ENCODE measurements around the gene EGLN2.
"Not testable (repeated sequence)": the region's sequence is repeated elsewhere in the genome, so short reads cannot be mapped to it uniquely, and the experiment has no call there.

The EGLN2 gene

DNA sequence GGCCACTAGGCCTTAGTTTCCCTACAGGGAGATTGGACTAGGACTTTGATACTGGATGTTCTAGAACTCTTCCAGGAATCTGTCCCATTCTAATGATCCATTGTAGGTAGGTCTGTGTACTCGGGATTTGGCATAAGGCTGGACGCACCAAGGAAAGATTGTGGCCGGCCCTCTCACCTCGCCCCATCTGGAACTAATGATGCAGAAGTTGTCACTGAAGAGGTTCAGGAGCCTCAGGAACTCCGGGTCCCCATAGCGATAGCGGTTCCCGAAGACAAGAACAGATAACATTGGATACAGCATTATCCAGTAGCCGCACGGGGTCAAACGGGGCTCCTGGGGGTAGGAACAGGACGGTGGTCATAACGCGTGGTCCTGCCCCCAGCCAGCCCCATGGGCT is 11.2 kb downstream of the EGLN2 start:
- DNase-seq (ENCODE audit: low read depth, low spot score): no peak
- TF ChIP-seq, protein P1, sequence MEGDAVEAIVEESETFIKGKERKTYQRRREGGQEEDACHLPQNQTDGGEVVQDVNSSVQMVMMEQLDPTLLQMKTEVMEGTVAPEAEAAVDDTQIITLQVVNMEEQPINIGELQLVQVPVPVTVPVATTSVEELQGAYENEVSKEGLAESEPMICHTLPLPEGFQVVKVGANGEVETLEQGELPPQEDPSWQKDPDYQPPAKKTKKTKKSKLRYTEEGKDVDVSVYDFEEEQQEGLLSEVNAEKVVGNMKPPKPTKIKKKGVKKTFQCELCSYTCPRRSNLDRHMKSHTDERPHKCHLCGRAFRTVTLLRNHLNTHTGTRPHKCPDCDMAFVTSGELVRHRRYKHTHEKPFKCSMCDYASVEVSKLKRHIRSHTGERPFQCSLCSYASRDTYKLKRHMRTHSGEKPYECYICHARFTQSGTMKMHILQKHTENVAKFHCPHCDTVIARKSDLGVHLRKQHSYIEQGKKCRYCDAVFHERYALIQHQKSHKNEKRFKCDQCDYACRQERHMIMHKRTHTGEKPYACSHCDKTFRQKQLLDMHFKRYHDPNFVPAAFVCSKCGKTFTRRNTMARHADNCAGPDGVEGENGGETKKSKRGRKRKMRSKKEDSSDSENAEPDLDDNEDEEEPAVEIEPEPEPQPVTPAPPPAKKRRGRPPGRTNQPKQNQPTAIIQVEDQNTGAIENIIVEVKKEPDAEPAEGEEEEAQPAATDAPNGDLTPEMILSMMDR (IDR thresholded peaks at IDR 0.05; ENCODE audit: low read depth, low read length): no peak
- no peak overlapping the region for H3K4me3 ChIP-seq (ENCODE audit: low read depth, low read length)
- in situ Hi-C loops (cut with HindIII; ENCODE audit: low sequenced_read_pairs): no loop called here

DNA sequence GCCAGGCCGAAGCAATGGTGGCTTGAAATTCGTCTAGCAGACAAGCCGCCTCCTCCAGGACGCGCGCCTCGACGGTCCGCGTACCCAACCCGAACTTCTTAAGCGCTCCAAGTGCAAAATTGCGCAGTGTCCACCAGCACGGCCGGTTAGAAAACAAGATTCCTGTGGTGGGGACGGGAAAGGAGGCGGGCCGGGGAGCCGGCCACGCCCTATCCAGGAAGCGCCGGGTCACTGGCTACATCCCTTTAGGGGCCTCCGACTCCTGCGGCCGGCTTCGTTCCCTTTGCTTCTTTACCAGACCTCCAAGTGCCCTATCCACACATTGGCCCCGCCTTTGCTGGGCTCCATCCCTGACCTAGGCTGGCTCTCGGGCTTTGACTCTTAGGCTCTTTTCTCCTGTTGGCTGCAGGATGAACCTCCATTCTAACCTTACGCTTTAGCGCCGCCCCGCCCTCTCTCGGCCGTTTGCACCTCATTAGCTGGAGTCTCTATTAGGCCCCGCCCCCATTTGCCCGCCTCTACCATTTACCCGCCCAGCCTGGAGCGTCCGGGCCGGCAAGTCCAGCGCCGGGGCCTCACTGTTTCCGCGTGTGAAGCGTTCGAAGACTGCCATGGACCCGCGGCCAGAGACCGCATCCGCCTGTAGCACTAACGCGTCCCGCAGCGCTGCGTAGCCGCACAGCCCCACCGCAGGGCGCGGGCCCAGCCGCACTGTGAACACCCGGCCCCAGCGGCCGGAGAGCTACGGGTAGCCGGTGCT is 11.8 kb downstream of the EGLN2 start:
- DNase-seq (ENCODE audit: low read depth, low spot score): peak; percentile 78
- in situ Hi-C loops (cut with HindIII; ENCODE audit: low sequenced_read_pairs): not testable (repeated sequence)
- H3K4me3 ChIP-seq (ENCODE audit: low read depth, low read length): peak overlapping the region; percentile 34

DNA sequence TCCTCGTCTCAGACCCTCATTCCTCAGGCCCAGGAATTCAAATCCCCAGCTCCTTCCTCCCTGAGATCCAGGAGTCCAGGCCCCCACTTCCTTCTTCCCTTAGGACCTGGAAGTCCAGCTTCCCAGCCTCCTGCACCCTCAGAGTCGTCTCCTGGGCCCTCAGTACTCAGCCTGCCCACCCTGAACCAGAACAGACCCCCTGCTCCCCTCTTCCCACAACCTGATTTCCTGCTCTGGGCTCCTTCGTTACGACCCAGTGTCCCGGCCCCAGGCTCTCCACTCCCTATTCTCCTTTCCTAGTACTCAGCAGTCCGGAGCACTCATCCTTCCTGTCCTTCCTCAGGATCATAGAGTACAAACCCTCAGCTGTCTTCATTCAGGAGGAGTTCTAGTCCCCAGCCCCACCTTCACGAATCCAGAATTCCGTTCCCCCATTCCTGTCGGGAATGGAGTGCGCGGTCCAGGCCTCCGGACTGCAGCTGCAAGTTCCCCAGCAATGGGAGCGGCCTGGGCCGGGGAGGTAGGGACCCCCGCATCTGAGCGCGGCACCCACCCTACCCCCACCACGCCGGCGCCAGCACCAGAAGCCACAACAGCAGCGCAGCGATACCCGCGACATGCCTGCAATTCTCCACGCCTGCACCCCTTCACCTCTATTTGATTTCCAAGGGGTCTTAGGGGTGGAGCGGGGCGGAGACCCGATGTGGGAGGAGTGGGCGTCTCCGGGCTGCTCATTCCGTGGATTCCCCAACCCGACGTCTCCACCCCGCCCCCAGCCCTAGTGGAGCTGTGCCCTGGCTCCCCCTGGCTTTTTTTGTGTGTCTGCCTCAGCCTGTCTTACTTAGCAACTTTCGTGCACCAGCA is 12.7 kb downstream of the EGLN2 start:
- in situ Hi-C loops (cut with HindIII; ENCODE audit: low sequenced_read_pairs): no loop called here
- no peak overlapping the region for H3K4me3 ChIP-seq (ENCODE audit: low read depth, low read length)
- TF ChIP-seq, protein P1 (IDR thresholded peaks at IDR 0.05; ENCODE audit: low read depth, low read length): no peak
- DNase-seq (ENCODE audit: low read depth, low spot score): no peak

DNA sequence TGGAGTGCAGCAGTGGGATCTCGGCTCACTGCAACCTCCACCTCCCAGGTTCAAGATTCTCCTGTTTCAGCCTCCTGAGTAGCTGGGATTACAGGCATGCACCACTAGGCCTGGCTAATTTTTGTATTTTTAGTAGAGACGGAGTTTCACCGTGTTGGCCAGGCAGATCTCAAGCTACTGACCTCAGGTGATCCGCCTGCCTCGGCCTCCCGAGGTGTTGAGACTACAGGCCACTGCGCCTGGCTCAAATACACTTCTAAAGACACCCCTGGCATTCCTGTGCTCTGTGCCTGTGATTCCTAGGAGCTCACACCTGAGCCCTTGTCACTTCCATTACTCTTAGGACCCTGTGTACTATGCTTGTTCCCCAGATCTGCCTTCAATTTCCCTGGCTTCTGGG is 13.6 kb downstream of the EGLN2 start:
- DNase-seq (ENCODE audit: low read depth, low spot score); in situ Hi-C loops (cut with HindIII; ENCODE audit: low sequenced_read_pairs); H3K4me3 ChIP-seq (ENCODE audit: low read depth, low read length): not testable (repeated sequence)

DNA sequence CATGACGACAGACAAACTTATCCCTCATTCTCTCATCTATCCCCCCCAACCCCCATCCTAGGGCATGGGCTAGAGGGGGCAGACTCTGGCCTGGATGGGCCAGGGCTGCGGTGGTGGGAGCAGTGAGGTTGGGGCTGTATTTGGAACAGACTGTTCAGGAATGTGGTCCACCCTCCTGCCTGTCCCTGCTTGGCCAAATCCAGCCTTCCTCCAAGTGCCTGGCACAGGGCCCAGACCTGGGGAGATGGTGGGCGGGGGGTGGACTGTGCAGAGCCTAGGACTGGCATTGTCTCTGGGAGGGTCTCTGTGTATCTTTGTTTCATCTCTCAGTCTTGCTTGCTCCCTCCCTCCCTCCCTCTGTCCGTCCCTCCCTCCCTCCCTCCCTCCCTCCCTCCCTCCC is 14.2 kb downstream of the EGLN2 start:
- no peak for DNase-seq (ENCODE audit: low read depth, low spot score)
- no peak overlapping the region for H3K4me3 ChIP-seq (ENCODE audit: low read depth, low read length)
- TF ChIP-seq, protein P1 (IDR thresholded peaks at IDR 0.05; ENCODE audit: low read depth, low read length): no peak
- in situ Hi-C loops (cut with HindIII; ENCODE audit: low sequenced_read_pairs): no loop called here

DNA sequence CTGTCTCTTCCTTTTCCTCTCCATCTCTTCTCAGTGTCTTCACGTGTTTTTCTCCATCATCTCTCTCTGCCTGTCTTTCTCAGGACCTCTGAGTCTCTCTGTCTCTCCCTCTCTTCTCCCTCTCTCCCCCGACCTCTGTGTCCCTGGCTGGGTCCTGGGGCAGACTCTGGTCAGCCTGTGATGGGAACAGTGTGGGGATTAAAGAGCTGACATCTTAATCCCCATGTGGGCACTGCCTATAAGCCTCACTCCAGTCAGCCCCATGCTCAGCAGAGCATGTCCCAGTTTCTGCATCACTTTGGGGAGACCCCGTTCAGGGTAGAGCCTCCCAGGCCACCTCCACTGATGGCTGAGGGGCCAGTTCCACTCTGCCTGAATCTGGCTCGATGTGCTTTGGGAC is 16.2 kb downstream of the EGLN2 start:
- in situ Hi-C loops (cut with HindIII; ENCODE audit: low sequenced_read_pairs): no loop called here
- TF ChIP-seq, protein P1 (IDR thresholded peaks at IDR 0.05; ENCODE audit: low read depth, low read length): no peak
- DNase-seq (ENCODE audit: low read depth, low spot score): no peak
- H3K4me3 ChIP-seq (ENCODE audit: low read depth, low read length): no peak overlapping the region

DNA sequence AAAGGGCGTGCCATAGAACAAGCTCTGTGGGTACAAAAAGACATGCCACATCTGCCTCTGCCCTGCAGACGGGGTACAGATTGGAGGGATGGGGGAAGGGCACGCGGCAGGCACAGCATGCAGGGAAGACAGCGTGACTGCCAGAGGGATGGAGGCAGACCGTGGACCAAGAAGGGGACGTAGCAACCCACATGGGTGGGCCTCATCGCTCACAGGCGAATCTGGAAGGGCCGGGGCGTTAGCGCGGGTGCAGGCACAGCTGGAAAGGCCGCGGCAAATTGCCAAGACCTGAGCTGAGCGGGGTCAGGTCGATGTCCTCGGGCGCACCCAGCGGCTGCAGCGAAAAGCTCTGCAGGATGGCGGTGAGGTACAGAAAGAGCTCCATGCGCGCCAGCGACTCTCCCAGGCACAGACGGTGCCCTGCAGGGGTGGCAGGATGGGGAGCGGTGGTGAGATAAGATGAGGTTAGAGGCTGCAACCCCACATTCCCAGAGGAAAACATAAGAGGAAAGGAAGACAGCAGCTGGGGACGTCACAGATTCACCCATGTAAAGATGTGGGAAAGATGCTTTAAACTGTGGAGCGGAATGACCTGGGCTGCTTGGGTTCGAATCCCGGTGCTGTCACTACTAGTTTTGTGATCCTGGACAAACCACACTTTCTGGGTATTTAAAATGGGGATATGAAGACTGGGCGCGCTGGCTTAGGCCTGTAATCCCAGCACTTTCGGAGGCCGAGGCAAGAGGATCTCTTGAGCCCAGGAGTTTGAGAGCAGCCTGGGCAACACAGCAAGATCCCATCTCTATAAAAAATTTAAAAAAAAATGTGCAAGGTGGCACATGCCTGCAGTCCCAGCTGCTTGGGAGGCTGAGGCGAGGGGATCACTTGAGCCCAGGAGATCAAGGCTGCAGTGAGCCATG is 19.7 kb downstream of the EGLN2 start:
- in situ Hi-C loops (cut with HindIII; ENCODE audit: low sequenced_read_pairs); H3K4me3 ChIP-seq (ENCODE audit: low read depth, low read length); DNase-seq (ENCODE audit: low read depth, low spot score): not testable (repeated sequence)
- TF ChIP-seq, protein P1 (IDR thresholded peaks at IDR 0.05; ENCODE audit: low read depth, low read length): peak; percentile 28

Data from astrocyte of the spinal cord (primary cell).